Right kidney (tissue), 1 donor: ENCODE data around the gene SHF.
A peak's percentile ranks its signal among the peaks of the same experiment; 100 is the strongest.
"Not testable (repeated sequence)": the region's sequence is repeated elsewhere in the genome, so short reads cannot be mapped to it uniquely, and the experiment has no call there.

Source experiments
- DNase-seq: peaks from one replicate; pipeline ENCODE4 v3.0.0-alpha.2; 2016

The SHF gene

GRCh38 chr15:45147606-45148005 lies 40.2 kb downstream of the SHF start:
- DNase-seq = no peak

- no peak for DNase-seq
Measured at GRCh38 chr15:45146405-45146804, 41.4 kb downstream of the SHF start.

GRCh38 chr15:45144775-45145174 lies 43.0 kb downstream of the SHF start:
- DNase-seq = no peak

- no peak for DNase-seq
Measured at GRCh38 chr15:45143946-45144345, 43.8 kb downstream of the SHF start.

- DNase-seq = no peak
Measured at GRCh38 chr15:45143056-45143455, 44.7 kb downstream of the SHF start.

GRCh38 chr15:45141386-45141785 lies 46.4 kb downstream of the SHF start:
- DNase-seq = no peak

GRCh38 chr15:45140557-45141250 lies 47.1 kb downstream of the SHF start:
- DNase-seq = no peak

GRCh38 chr15:45139770-45140169 lies 48.0 kb downstream of the SHF start:
- DNase-seq = no peak

GRCh38 chr15:45138814-45139765 lies 48.7 kb downstream of the SHF start:
- no peak for DNase-seq

GRCh38 chr15:45137703-45138102 lies 50.1 kb downstream of the SHF start:
- DNase-seq = no peak

GRCh38 chr15:45136378-45136764 lies 51.4 kb downstream of the SHF start:
- no peak for DNase-seq

- not testable (repeated sequence) for DNase-seq
Measured at GRCh38 chr15:45135705-45136377, 51.9 kb downstream of the SHF start.

- DNase-seq = peak; percentile 57
Measured at GRCh38 chr15:45134682-45135604, 52.8 kb downstream of the SHF start.

- no peak for DNase-seq
Measured at GRCh38 chr15:45134046-45134445, 53.7 kb downstream of the SHF start.

GRCh38 chr15:45133561-45133920 lies 54.2 kb downstream of the SHF start:
- no peak for DNase-seq

- no peak for DNase-seq
Measured at GRCh38 chr15:45132844-45133560, 54.8 kb downstream of the SHF start.

GRCh38 chr15:45131510-45131909 lies 56.3 kb downstream of the SHF start:
- DNase-seq = no peak

- no peak for DNase-seq
Measured at GRCh38 chr15:45130291-45131000, 57.3 kb downstream of the SHF start.

GRCh38 chr15:45129651-45130129 lies 58.1 kb downstream of the SHF start, which contains the start of the genes DUOX1 and DUOXA1:
Gene DUOX1 (plus strand): TSS chr15:45129994. CDS start chr15:45131967, 1,973 bp downstream.
Gene DUOXA1 (minus strand): TSS chr15:45129879. CDS start chr15:45123014, 6,865 bp downstream.
- no peak for DNase-seq

GRCh38 chr15:45128971-45129639 lies 58.7 kb downstream of the SHF start:
- no peak for DNase-seq
